GM18511 (cell line): ENCODE measurements around the gene BTG4.
A peak's percentile ranks its signal among the peaks of the same experiment; 100 is the strongest.

Source experiments
- ATAC-seq: cut with Tn5 transposase; IDR thresholded peaks from one replicate; pipeline ENCODE4 v1.9.1; 2021; ENCODE audit warnings: mild to moderate bottlenecking, moderate library complexity; ENCODE audit not compliant: unreplicated experiment

Gene BTG4

GRCh38 chr11:111456086-111456858 lies 55.9 kb downstream of the BTG4 start:
- no peak for ATAC-seq

- no peak for ATAC-seq
Measured at GRCh38 chr11:111455291-111456085, 56.7 kb downstream of the BTG4 start.

- ATAC-seq: no peak
Measured at GRCh38 chr11:111454561-111455192, 57.5 kb downstream of the BTG4 start.

GRCh38 chr11:111452817-111453552 lies 59.2 kb downstream of the BTG4 start:
- no peak for ATAC-seq

- no peak for ATAC-seq
Measured at GRCh38 chr11:111452146-111452545, 60.0 kb downstream of the BTG4 start.

GRCh38 chr11:111450480-111451320 lies 61.5 kb downstream of the BTG4 start:
- ATAC-seq: peak; percentile 89

- no peak for ATAC-seq
Measured at GRCh38 chr11:111449696-111450479, 62.3 kb downstream of the BTG4 start.

GRCh38 chr11:111448831-111449557 lies 63.2 kb downstream of the BTG4 start:
- ATAC-seq: no peak

- no peak for ATAC-seq
Measured at GRCh38 chr11:111448414-111448813, 63.8 kb downstream of the BTG4 start.

- ATAC-seq: no peak
Measured at GRCh38 chr11:111447931-111448330, 64.3 kb downstream of the BTG4 start.

GRCh38 chr11:111447112-111447471 lies 65.1 kb downstream of the BTG4 start:
- ATAC-seq: no peak

GRCh38 chr11:111446404-111447111 lies 65.6 kb downstream of the BTG4 start:
- peak; percentile 83 for ATAC-seq

GRCh38 chr11:111445586-111445985 lies 66.6 kb downstream of the BTG4 start:
- no peak for ATAC-seq
